OCI-LY7 (cell line): ENCODE data around the gene TANGO2. TPM values are rescaled to one million over a fixed set of nuclear protein-coding genes. Genes with fewer than 3 reads are reported as not detected.

Experiments used
- BruUV-seq: library from RNA; stranded (reverse); fragments of 400-500 nt; replicated peaks from 2 replicates; lab custom pipeline; 2021; lab: Mats Ljungman, UMichigan
- CTCF ChIA-PET: fragments of 300-600 bp; sonication (Branson Sonifier 250); formaldehyde crosslinking; loops from one replicate; lab custom pipeline; 2022; ENCODE audit warnings: antibody characterized with exemption; ENCODE audit not compliant: unreplicated experiment; lab: Charles Lee
- POLR2A ChIA-PET: fragments of 300-600 bp; sonication (Branson Sonifier 250); formaldehyde crosslinking; loops from one replicate; lab custom pipeline; 2022; ENCODE audit warnings: antibody characterized with exemption; lab: Charles Lee
- DNase-seq: peaks from one replicate; pipeline ENCODE4 v3.0.0-alpha.2; 2015; ENCODE audit warnings: low spot score
- H2AFZ ChIP-seq: fragments of 200-600 bp; sonication (generic), shearing (Covaris generic); 2 replicates; pipeline ENCODE4 v1.6.1; 2014; ENCODE audit warnings: mild to moderate bottlenecking, antibody characterized with exemption, low read length, moderate library complexity
- H3K27ac ChIP-seq: fragments of 200-600 bp; sonication (generic); 2 replicates; pipeline ENCODE4 v1.5.1; 2014; ENCODE audit warnings: mixed run types, low read depth, mild to moderate bottlenecking, moderate library complexity, low read length, inconsistent platforms; ENCODE audit not compliant: poor library complexity, severe bottlenecking
- H3K36me3 ChIP-seq: fragments of 200-600 bp; sonication (generic); 2 replicates; pipeline ENCODE4 v1.6.1; 2014; ENCODE audit warnings: mild to moderate bottlenecking, antibody characterized with exemption, low read length, moderate library complexity, mixed read lengths; ENCODE audit not compliant: insufficient read depth
- H3K4me1 ChIP-seq: fragments of 200-600 bp; sonication (generic); 2 replicates; pipeline ENCODE4 v1.5.1; 2014; ENCODE audit warnings: mild to moderate bottlenecking, low read length; ENCODE audit not compliant: insufficient read depth, poor library complexity, severe bottlenecking
- H3K4me2 ChIP-seq: fragments of 200-600 bp; sonication (generic); 2 replicates; pipeline ENCODE4 v1.6.1; 2014; ENCODE audit warnings: mild to moderate bottlenecking, low read length
- H3K4me3 ChIP-seq: fragments of 200-600 bp; sonication (generic); 2 replicates; pipeline ENCODE4 v1.5.1; 2014; ENCODE audit warnings: mild to moderate bottlenecking, low read depth, low read length; ENCODE audit not compliant: poor library complexity, severe bottlenecking
- H3K79me2 ChIP-seq: fragments of 200-600 bp; sonication (generic); 2 replicates; pipeline ENCODE4 v1.6.1; 2016; ENCODE audit warnings: low read depth, mild to moderate bottlenecking, low read length, moderate library complexity, mixed read lengths; ENCODE audit not compliant: insufficient read depth
- H3K9me2 ChIP-seq: fragments of 200-600 bp; sonication (generic); 2 replicates; pipeline ENCODE4 v1.6.1; 2016; ENCODE audit warnings: mild to moderate bottlenecking, low read length, mixed read lengths; ENCODE audit not compliant: insufficient read depth
- H3K9me3 ChIP-seq: fragments of 200-600 bp; sonication (generic); 2 replicates; pipeline ENCODE4 v1.6.1; 2014; ENCODE audit warnings: mild to moderate bottlenecking, mixed run types, low read length, mixed read lengths
- H4K20me1 ChIP-seq: fragments of 200-600 bp; sonication (generic); 2 replicates; pipeline ENCODE4 v1.6.1; 2014; ENCODE audit warnings: mild to moderate bottlenecking, antibody characterized with exemption, low read length, moderate library complexity, mixed read lengths; ENCODE audit not compliant: insufficient read depth
- CTCF ChIP-seq: fragments of 200-600 bp; sonication (generic); conservative IDR thresholded peaks from 2 replicates; pipeline ENCODE4 v1.5.1; 2014; ENCODE audit warnings: mild to moderate bottlenecking, antibody characterized with exemption, low read length, moderate library complexity, mixed read lengths
- EZH2phosphoT487 ChIP-seq: fragments of 200-600 bp; sonication (generic); IDR thresholded peaks from 2 replicates; pipeline ENCODE4 v1.6.1; 2018; ENCODE audit warnings: low read depth, borderline replicate concordance, mild to moderate bottlenecking, mixed run types, antibody characterized with exemption, low read length, moderate library complexity, mixed read lengths
- intact Hi-C: fragments of 100-400 bp; cut with micrococcal nuclease; formaldehyde crosslinking; loops from one replicate; pipeline ENCODE4 v1.10.0; 2022; ENCODE audit not compliant: unreplicated experiment
- total RNA-seq, 2 experiments: library from RNA; depleted of rRNA in 1 of 2; stranded (reverse); fragments of >200 nt in 1 of 2; shearing (Covaris generic) in 1 of 2; gene quantifications; 2 replicates each; pipeline ENCODE4 v1.2.3, GENCODE V29; 2014 to 2022

Gene TANGO2
- total RNA-seq, 2 experiments from 2014 or later: 18.3 to 23.3 TPM

GRCh38 chr22:20085651-20086050 lies 64.7 kb downstream of the TANGO2 start:
- Histone ChIP-seq H3K36me3 (peaks cover 53% of the 10 kb centered on the region), H3K4me1 (peaks cover 33% of the 10 kb centered on the region), H3K27ac (no peak overlapping the region), H3K79me2 (peaks cover 52% of the 10 kb centered on the region), H3K9me3 (no peaks in the 10 kb centered on the region), H3K4me3 (no peak overlapping the region), H3K4me2 (no peak overlapping the region), H2AFZ (no peak overlapping the region), H4K20me1 (0 out of 2 replicates have a peak, but pooled peaks cover 3% of the 10 kb centered on the region), H3K9me2 (no peaks in the 10 kb centered on the region)
- no TSS peak for BruUV-seq
- no peak for DNase-seq
- CTCF ChIA-PET: no interaction called here
- intact Hi-C loops: no loop called here
- POLR2A ChIA-PET: no interaction called here
- no peak for TF ChIP-seq EZH2phosphoT487
- TF ChIP-seq CTCF: no peak

GRCh38 chr22:20086101-20086599 lies 65.2 kb downstream of the TANGO2 start:
- intact Hi-C loops: no loop called here
- Histone ChIP-seq H3K4me1 (peaks cover 28% of the 10 kb centered on the region), H2AFZ (no peak overlapping the region), H3K9me2 (no peaks in the 10 kb centered on the region), H4K20me1 (0 out of 2 replicates have a peak, but pooled peaks cover 3% of the 10 kb centered on the region), H3K9me3 (no peaks in the 10 kb centered on the region), H3K36me3 (peaks cover 58% of the 10 kb centered on the region), H3K4me3 (no peak overlapping the region), H3K4me2 (no peak overlapping the region), H3K27ac (no peak overlapping the region), H3K79me2 (peaks cover 47% of the 10 kb centered on the region)
- no peak for TF ChIP-seq CTCF
- TF ChIP-seq EZH2phosphoT487: no peak
- DNase-seq: no peak
- ChIA-PET POLR2A (no interaction called here), CTCF (no interaction called here)
- BruUV-seq: TSS peak; percentile 19

GRCh38 chr22:20086763-20087162 lies 65.9 kb downstream of the TANGO2 start:
- DNase-seq: no peak
- peaks cover 22% of the 10 kb centered on the region for H3K4me1 ChIP-seq
- H2AFZ ChIP-seq: no peak overlapping the region
- no peak overlapping the region for H3K27ac ChIP-seq
- no TSS peak for BruUV-seq
- H3K4me2 ChIP-seq: no peak overlapping the region
- intact Hi-C loops: no loop called here
- TF ChIP-seq EZH2phosphoT487 (no peak), CTCF (no peak)
- H3K9me3 ChIP-seq: no peaks in the 10 kb centered on the region
- H3K36me3 ChIP-seq: peaks cover 64% of the 10 kb centered on the region
- H3K4me3 ChIP-seq: no peak overlapping the region
- peaks cover 41% of the 10 kb centered on the region for H3K79me2 ChIP-seq
- ChIA-PET POLR2A (no interaction called here), CTCF (no interaction called here)
- 0 out of 2 replicates have a peak, but pooled peaks cover 3% of the 10 kb centered on the region for H4K20me1 ChIP-seq
- H3K9me2 ChIP-seq: no peaks in the 10 kb centered on the region
